Astrocyte (in vitro differentiated cells and primary cell): ENCODE results near the gene NCEH1. TPM values are rescaled to one million over a fixed set of nuclear protein-coding genes. Genes with fewer than 3 reads are reported as not detected.

Experiments
- DNase-seq: peaks from one replicate; pipeline ENCODE4 v3.0.0-alpha.2; 2010; ENCODE audit warnings: low read depth
- FAIRE-seq: peaks from 2 replicates; lab custom pipeline; 2011; peaks lifted over from hg19 to GRCh38; lab: Jason Lieb, UNC
- H2AFZ ChIP-seq: 2 replicates; pipeline ENCODE4 v1.6.0; 2012; ENCODE audit warnings: low read depth, low read length, inconsistent platforms
- H3K27ac ChIP-seq: 2 replicates; pipeline ENCODE4 v1.5.1; 2011; ENCODE audit warnings: low read depth, low read length, inconsistent platforms
- H3K27me3 ChIP-seq: 2 replicates; pipeline ENCODE4 v1.6.0; 2011; ENCODE audit warnings: low read length, inconsistent platforms; ENCODE audit not compliant: insufficient read depth
- H3K36me3 ChIP-seq: 2 replicates; pipeline ENCODE4 v1.5.1; 2011; ENCODE audit warnings: low read length, inconsistent platforms; ENCODE audit not compliant: insufficient read depth
- H3K4me1 ChIP-seq: 2 replicates; pipeline ENCODE4 v1.5.1; 2011; ENCODE audit warnings: low read length, inconsistent platforms; ENCODE audit not compliant: insufficient read depth
- H3K4me2 ChIP-seq: 2 replicates; pipeline ENCODE4 v1.6.0; 2012; ENCODE audit warnings: low read length, inconsistent platforms
- H3K4me3 ChIP-seq: 2 replicates; pipeline ENCODE4 v1.5.1; 2011; ENCODE audit warnings: low read depth, mild to moderate bottlenecking, low read length, inconsistent platforms; ENCODE audit not compliant: insufficient read depth
- H3K79me2 ChIP-seq: 2 replicates; pipeline ENCODE4 v1.6.0; 2012; ENCODE audit warnings: mild to moderate bottlenecking, low read length, inconsistent platforms; ENCODE audit not compliant: insufficient read depth
- H3K9ac ChIP-seq: 2 replicates; pipeline ENCODE4 v1.6.0; 2012; ENCODE audit warnings: mild to moderate bottlenecking, low read length, inconsistent platforms
- H3K9me3 ChIP-seq: 2 replicates; pipeline ENCODE4 v1.5.1; 2012; ENCODE audit warnings: low read depth, mild to moderate bottlenecking, low read length, inconsistent platforms; ENCODE audit not compliant: insufficient read depth
- H4K20me1 ChIP-seq: 2 replicates; pipeline ENCODE4 v1.6.0; 2012; ENCODE audit warnings: low read length, inconsistent platforms; ENCODE audit not compliant: insufficient read depth
- H3K27ac Mint-ChIP-seq: one replicate; pipeline ENCODE4 v1.8.0; 2021; ENCODE audit warnings: mild to moderate bottlenecking, mixed read lengths; ENCODE audit not compliant: unreplicated experiment
- H3K27me3 Mint-ChIP-seq: one replicate; pipeline ENCODE4 v1.8.0; 2021; ENCODE audit warnings: low read depth, mixed read lengths; ENCODE audit not compliant: unreplicated experiment
- H3K36me3 Mint-ChIP-seq: one replicate; pipeline ENCODE4 v1.8.0; 2021; ENCODE audit warnings: low read depth, mixed read lengths; ENCODE audit not compliant: unreplicated experiment
- H3K4me1 Mint-ChIP-seq: one replicate; pipeline ENCODE4 v1.8.0; 2021; ENCODE audit warnings: low read depth, mixed read lengths; ENCODE audit not compliant: unreplicated experiment
- H3K4me3 Mint-ChIP-seq: one replicate; pipeline ENCODE4 v1.8.0; 2021; ENCODE audit warnings: mild to moderate bottlenecking, moderate library complexity, mixed read lengths; ENCODE audit not compliant: unreplicated experiment
- H3K9me3 Mint-ChIP-seq: one replicate; pipeline ENCODE4 v1.8.0; 2021; ENCODE audit warnings: mild to moderate bottlenecking, mixed read lengths; ENCODE audit not compliant: unreplicated experiment
- CTCF ChIP-seq: IDR thresholded peaks from 2 replicates; pipeline ENCODE4 v1.5.1; 2011; ENCODE audit warnings: low read depth, mild to moderate bottlenecking, inconsistent platforms, low read length, moderate library complexity; ENCODE audit not compliant: insufficient read depth
- EZH2 ChIP-seq: IDR thresholded peaks from 2 replicates; pipeline ENCODE4 v1.6.1; 2012; ENCODE audit warnings: mild to moderate bottlenecking, low read length, inconsistent platforms; ENCODE audit not compliant: insufficient read depth
- total RNA-seq: library from RNA; stranded (reverse); gene quantifications from 2 replicates; pipeline ENCODE4 v1.2.1, GENCODE V29; 2021

The NCEH1 gene
- total RNA-seq, 1 donor from 2014 or later, result 14.1 TPM

GRCh38 chr3:172616031-172616461 lies 94.8 kb downstream of the NCEH1 start:
- no peak overlapping the region for H3K27ac ChIP-seq
- H3K79me2 ChIP-seq, result no peaks in the 10 kb centered on the region
- no peaks in the 10 kb centered on the region for H3K4me1 ChIP-seq
- H3K9me3 ChIP-seq, result peaks cover 3% of the 10 kb centered on the region
- no peak overlapping the region for H3K9ac ChIP-seq
- no peaks in the 10 kb centered on the region for H3K36me3 ChIP-seq
- TF ChIP-seq CTCF, result no peak
- H3K27me3 ChIP-seq, result no peaks in the 10 kb centered on the region
- H3K4me3 ChIP-seq, result no peak overlapping the region
- FAIRE-seq (no peak), DNase-seq (no peak)
- Mint-ChIP-seq H3K27ac (no peak overlapping the region), H3K4me1 (peaks cover 2% of the 10 kb centered on the region), H3K36me3 (peaks cover 5% of the 10 kb centered on the region), H3K9me3 (no peaks in the 10 kb centered on the region), H3K4me3 (no peak overlapping the region), H3K27me3 (no peaks in the 10 kb centered on the region)
- H2AFZ ChIP-seq, result no peak overlapping the region
- no peak overlapping the region for H3K4me2 ChIP-seq
- no peaks in the 10 kb centered on the region for H4K20me1 ChIP-seq

GRCh38 chr3:172615296-172615695 lies 95.6 kb downstream of the NCEH1 start:
- Histone ChIP-seq H3K27me3 (no peaks in the 10 kb centered on the region), H3K36me3 (no peaks in the 10 kb centered on the region), H4K20me1 (no peaks in the 10 kb centered on the region), H3K4me2 (no peak overlapping the region), H3K79me2 (no peaks in the 10 kb centered on the region), H3K4me3 (no peak overlapping the region), H2AFZ (no peak overlapping the region), H3K9me3 (peaks cover 3% of the 10 kb centered on the region), H3K9ac (no peak overlapping the region), H3K4me1 (no peaks in the 10 kb centered on the region), H3K27ac (no peak overlapping the region)
- Mint-ChIP-seq H3K27ac (no peak overlapping the region), H3K27me3 (no peaks in the 10 kb centered on the region), H3K9me3 (peaks cover 5% of the 10 kb centered on the region), H3K4me3 (no peak overlapping the region), H3K4me1 (peaks cover 2% of the 10 kb centered on the region), H3K36me3 (peaks cover 5% of the 10 kb centered on the region)
- DNase-seq (no peak), FAIRE-seq (no peak)
- TF ChIP-seq EZH2 (no peak), CTCF (no peak)

- TF ChIP-seq CTCF (no peak), EZH2 (no peak)
- Mint-ChIP-seq H3K36me3 (peaks cover 5% of the 10 kb centered on the region), H3K4me1 (peaks cover 2% of the 10 kb centered on the region), H3K9me3 (peaks cover 6% of the 10 kb centered on the region), H3K27ac (no peak overlapping the region), H3K27me3 (no peaks in the 10 kb centered on the region), H3K4me3 (no peak overlapping the region)
- no peaks in the 10 kb centered on the region for H3K79me2 ChIP-seq
- no peaks in the 10 kb centered on the region for H4K20me1 ChIP-seq
- H2AFZ ChIP-seq, result no peak overlapping the region
- FAIRE-seq, result no peak
- H3K4me3 ChIP-seq, result no peak overlapping the region
- no peaks in the 10 kb centered on the region for H3K36me3 ChIP-seq
- no peak for DNase-seq
- no peak overlapping the region for H3K4me2 ChIP-seq
- H3K27me3 ChIP-seq, result no peaks in the 10 kb centered on the region
- H3K27ac ChIP-seq, result no peak overlapping the region
- H3K9ac ChIP-seq, result no peak overlapping the region
- no peaks in the 10 kb centered on the region for H3K4me1 ChIP-seq
- H3K9me3 ChIP-seq, result peaks cover 3% of the 10 kb centered on the region
Measured at GRCh38 chr3:172614340-172615274, 96.3 kb downstream of the NCEH1 start.
